ENCODE data around the gene RUNX2. TPM values are rescaled to one million over a fixed set of nuclear protein-coding genes. Genes with fewer than 3 reads are reported as not detected.
"Not testable (repeated sequence)": the region's sequence is repeated elsewhere in the genome, so short reads cannot be mapped to it uniquely, and the experiment has no call there.

RUNX2 gene
- total RNA-seq, 1 donor from 2014 or later = not detected

- H3K9me3 Mint-ChIP-seq (ENCODE audit: unreplicated experiment) = no peaks in the 10 kb centered on the region
- peaks cover 5% of the 10 kb centered on the region for H3K36me3 Mint-ChIP-seq (ENCODE audit: unreplicated experiment)
- H3K4me1 Mint-ChIP-seq (ENCODE audit: low read depth, unreplicated experiment) = peaks cover 15% of the 10 kb centered on the region
- no peak overlapping the region for H3K27ac Mint-ChIP-seq (ENCODE audit: unreplicated experiment)
- DNase-seq = no peak
- no peak for TF ChIP-seq CTCF (IDR thresholded peaks at IDR 0.05; ENCODE audit: partially characterized antibody, unreplicated experiment)
- H3K27me3 Mint-ChIP-seq (ENCODE audit: unreplicated experiment) = no peaks in the 10 kb centered on the region
- H3K4me3 Mint-ChIP-seq (ENCODE audit: unreplicated experiment) = no peak overlapping the region
These were observed 228.0 kb downstream of the RUNX2 start for GRCh38 chr6:45555981-45556771.

GRCh38 chr6:45556828-45557227 lies 228.7 kb downstream of the RUNX2 start:
- Mint-ChIP-seq H3K36me3 (ENCODE audit: unreplicated experiment) (peaks cover 5% of the 10 kb centered on the region), H3K9me3 (ENCODE audit: unreplicated experiment) (no peaks in the 10 kb centered on the region), H3K4me1 (ENCODE audit: low read depth, unreplicated experiment) (peaks cover 15% of the 10 kb centered on the region), H3K4me3 (ENCODE audit: unreplicated experiment) (no peak overlapping the region), H3K27me3 (ENCODE audit: unreplicated experiment) (no peaks in the 10 kb centered on the region), H3K27ac (ENCODE audit: unreplicated experiment) (no peak overlapping the region)
- no peak for TF ChIP-seq CTCF (IDR thresholded peaks at IDR 0.05; ENCODE audit: partially characterized antibody, unreplicated experiment)
- DNase-seq = no peak

GRCh38 chr6:45557454-45557853 lies 229.3 kb downstream of the RUNX2 start:
- Mint-ChIP-seq H3K36me3 (ENCODE audit: unreplicated experiment) (peaks cover 5% of the 10 kb centered on the region), H3K4me3 (ENCODE audit: unreplicated experiment) (no peak overlapping the region), H3K27ac (ENCODE audit: unreplicated experiment) (no peak overlapping the region), H3K27me3 (ENCODE audit: unreplicated experiment) (no peaks in the 10 kb centered on the region), H3K9me3 (ENCODE audit: unreplicated experiment) (no peaks in the 10 kb centered on the region), H3K4me1 (ENCODE audit: low read depth, unreplicated experiment) (peaks cover 15% of the 10 kb centered on the region)
- no peak for TF ChIP-seq CTCF (IDR thresholded peaks at IDR 0.05; ENCODE audit: partially characterized antibody, unreplicated experiment)
- no peak for DNase-seq

GRCh38 chr6:45558858-45559257 lies 230.7 kb downstream of the RUNX2 start:
- peaks cover 5% of the 10 kb centered on the region for H3K36me3 Mint-ChIP-seq (ENCODE audit: unreplicated experiment)
- H3K9me3 Mint-ChIP-seq (ENCODE audit: unreplicated experiment) = no peaks in the 10 kb centered on the region
- TF ChIP-seq CTCF (IDR thresholded peaks at IDR 0.05; ENCODE audit: partially characterized antibody, unreplicated experiment) = no peak
- no peak for DNase-seq
- peaks cover 15% of the 10 kb centered on the region for H3K4me1 Mint-ChIP-seq (ENCODE audit: low read depth, unreplicated experiment)
- H3K27me3 Mint-ChIP-seq (ENCODE audit: unreplicated experiment) = no peaks in the 10 kb centered on the region
- no peak overlapping the region for H3K4me3 Mint-ChIP-seq (ENCODE audit: unreplicated experiment)
- H3K27ac Mint-ChIP-seq (ENCODE audit: unreplicated experiment) = no peak overlapping the region

GRCh38 chr6:45560321-45560820 lies 232.2 kb downstream of the RUNX2 start:
- H3K4me1 Mint-ChIP-seq (ENCODE audit: low read depth, unreplicated experiment) = peaks cover 15% of the 10 kb centered on the region

More at GRCh38 chr6:45560321-45560820, 232.2 kb downstream of the RUNX2 start:
- not testable (repeated sequence) for H3K36me3 Mint-ChIP-seq (ENCODE audit: unreplicated experiment); H3K27ac Mint-ChIP-seq (ENCODE audit: unreplicated experiment); DNase-seq; H3K9me3 Mint-ChIP-seq (ENCODE audit: unreplicated experiment); H3K4me3 Mint-ChIP-seq (ENCODE audit: unreplicated experiment); H3K27me3 Mint-ChIP-seq (ENCODE audit: unreplicated experiment)
